K562 (cell line): ENCODE results near the gene IKZF4. TPM values are rescaled to one million over a fixed set of nuclear protein-coding genes. Genes with fewer than 3 reads are reported as not detected.

ENCODE experiments used
- BRD9 ChIP-seq: fragments of 450-650 bp; IDR thresholded peaks from 2 replicates; pipeline ENCODE4 v1.6.1; 2018; ENCODE audit warnings: low read depth; ENCODE audit not compliant: partially characterized antibody
- CBFA2T2 ChIP-seq: fragments of 450-650 bp; conservative IDR thresholded peaks from 2 replicates; pipeline ENCODE4 v1.6.1; 2017; ENCODE audit warnings: mild to moderate bottlenecking
- CTCF ChIP-seq, 3 experiments: IDR thresholded peaks in 2 of 3; conservative IDR thresholded peaks in 1 of 3; 2 replicates each; pipeline ENCODE4 v1.5.1; 2011 to 2012; ENCODE audit warnings: low read length in 3 of 3, mild to moderate bottlenecking in 3 of 3, control low read depth in 2 of 3, improper control_type of control experiment in 1 of 3, inconsistent platforms in 1 of 3, low read depth in 1 of 3, mixed read lengths in 1 of 3, moderate library complexity in 1 of 3; ENCODE audit not compliant: insufficient read depth in 2 of 3
- CXXC5 ChIP-seq: fragments of 250-450 bp; sonication (Bioruptor Pico); IDR thresholded peaks from 2 replicates; pipeline ENCODE4 v1.8.0; 2022; ENCODE audit warnings: inconsistent platforms, mild to moderate bottlenecking, moderate library complexity
- E2F8 ChIP-seq: fragments of 450-650 bp; IDR thresholded peaks from 2 replicates; pipeline ENCODE4 v1.7.1; 2018; ENCODE audit warnings: mild to moderate bottlenecking, low read depth; ENCODE audit not compliant: partially characterized antibody
- KAT7 ChIP-seq: sonication (generic); formaldehyde crosslinking; IDR thresholded peaks from 2 replicates; pipeline ENCODE4 v1.8.0; 2022; ENCODE audit warnings: missing genetic modification reagents, mild to moderate bottlenecking, borderline replicate concordance
- MBD1 ChIP-seq: fragments of 250-450 bp; sonication (Bioruptor Pico); IDR thresholded peaks from 2 replicates; pipeline ENCODE4 v1.8.0; 2022; ENCODE audit warnings: inconsistent platforms
- MTA1 ChIP-seq: fragments of 450-650 bp; IDR thresholded peaks from 2 replicates; pipeline ENCODE4 v1.6.1; 2017; ENCODE audit warnings: borderline replicate concordance
- MTA3 ChIP-seq: fragments of 450-650 bp; formaldehyde crosslinking; IDR thresholded peaks from 2 replicates; pipeline ENCODE4 v1.6.1; 2017; ENCODE audit warnings: mild to moderate bottlenecking, borderline replicate concordance
- NCOA4 ChIP-seq: fragments of 450-650 bp; IDR thresholded peaks from 2 replicates; pipeline ENCODE4 v1.6.1; 2018; ENCODE audit warnings: mild to moderate bottlenecking; ENCODE audit not compliant: partially characterized antibody
- NFATC3 ChIP-seq: fragments of 450-650 bp; IDR thresholded peaks from 2 replicates; pipeline ENCODE4 v1.6.1; 2017; ENCODE audit warnings: mild to moderate bottlenecking
- SETDB1 ChIP-seq: IDR thresholded peaks from one replicate; pipeline ENCODE4 v1.6.1; 2012; ENCODE audit warnings: low read length, control low read depth, inconsistent platforms
- SMARCC2 ChIP-seq: fragments of 450-650 bp; IDR thresholded peaks from 2 replicates; pipeline ENCODE4 v1.6.1; 2017; ENCODE audit warnings: antibody characterized with exemption, moderate library complexity, mild to moderate bottlenecking, low read depth
- TBP ChIP-seq: optimal IDR thresholded peaks from 2 replicates; pipeline ENCODE3; 2011; ENCODE audit warnings: low read depth, low read length, improper control_type of control experiment
- XRCC5 ChIP-seq: fragments of 200-400 bp; formaldehyde crosslinking; IDR thresholded peaks from 2 replicates; pipeline ENCODE4 v1.6.1; 2017; ENCODE audit warnings: low read depth, mild to moderate bottlenecking, low read length
- ZBTB11 ChIP-seq, 3 experiments: fragments of 200-800 bp in 1 of 3; fragments of 250-450 bp in 1 of 3; fragments of 450-650 bp in 1 of 3; sonication (Bioruptor Pico) in 1 of 3; sonication (Bioruptor generic) in 1 of 3; formaldehyde crosslinking in 1 of 3; IDR thresholded peaks; 2 replicates each; pipeline versions ENCODE4 v1.6.1 to v1.8.0; 2016 to 2022; ENCODE audit warnings: mild to moderate bottlenecking in 2 of 3, missing genetic modification characterization in 2 of 3, missing compliant biosample characterization in 1 of 3, moderate library complexity in 1 of 3
- ZNF316 ChIP-seq: fragments of 450-650 bp; IDR thresholded peaks from 2 replicates; pipeline ENCODE4 v1.6.1; 2016
- ZNF507 ChIP-seq: conservative IDR thresholded peaks from 2 replicates; pipeline ENCODE4 v1.6.1; 2017; ENCODE audit warnings: missing genetic modification characterization, missing compliant biosample characterization
- polyA plus RNA-seq, 8 experiments: library from polyadenylated mRNA; depleted of rRNA in 4 of 8; stranded (reverse) in 5 of 8; unstranded in 3 of 8; fragments of >200 nt; fragmentation: Nextera tagmentation in 2 of 8; fragmentation: Illumina TruSeq in 1 of 8; extraction: Ambion mirVana in 2 of 8; extraction: Trizol in 1 of 8; gene quantifications; 2 replicates each; pipeline versions ENCODE4 v1.2.1 to v1.2.3, GENCODE V29; 2011 to 2014; ENCODE audit warnings: inconsistent platforms in 1 of 8, missing spikeins in 1 of 8
- total RNA-seq, 7 experiments: library from RNA; depleted of rRNA in 6 of 7; stranded (reverse); fragments of >200 nt in 6 of 7; fragmentation: Illumina TruSeq in 2 of 7; extraction: Trizol in 2 of 7; gene quantifications; 2 replicates each; pipeline versions ENCODE4 v1.2.1 to v1.2.3, GENCODE V29; 2011 to 2021; ENCODE audit warnings: low replicate concordance in 1 of 7

IKZF4 gene
- total and polyA plus RNA-seq, 9 of the 15 experiments (the other 6 are each of a cell fraction or from before 2014, with no cell fraction given): 1.9 to 16.3 (median 3.6) TPM

- TF ChIP-seq MBD1 (0 out of 2 replicates have a peak, but pooled peaks have one; percentile 73), ZNF507 (tag) (no peak), XRCC5 (0 out of 2 replicates have a peak, but pooled peaks have one; percentile 37), CBFA2T2 (0 out of 2 replicates have a peak, but pooled peaks have one; percentile 2), ZNF316 (no peak), CXXC5 (CRISPR knock-in tag) (peak; percentile 43), SMARCC2 (peak; percentile 67; the same call in 1 of the 2 replicates), NFATC3 (peak; percentile 73; the same call in 1 of the 2 replicates), MTA1 (peak; percentile 67; the same call in 1 of the 2 replicates), ZBTB11 (CRISPR knock-in tag; IDR thresholded peaks at IDR 0.05) (0 out of 6 replicates have a peak, but pooled peaks of 1 of the 3 experiments have one; percentile 7), CTCF (IDR thresholded peaks at IDR 0.05 in 2 of 3, conservative IDR thresholded peaks at IDR 0.05 in 1 of 3; ENCODE audit: insufficient read depth in 2 of 3, low read depth in 1 of 3, low read length in 3 of 3) (peak; percentile 80 to 94 (median 87)), NCOA4 (peak; percentile 30), MTA3 (peak; percentile 44), TBP (no peak), KAT7 (CRISPR knock-in tag) (0 out of 2 replicates have a peak, but pooled peaks have one; percentile 56), BRD9 (peak; percentile 60), SETDB1 (no peak), E2F8 (no peak)
These were observed 24.6 kb upstream of the IKZF4 start (continued) for GRCh38 chr12:55996201-55996714.
